ENCODE measurements around the gene HIPK4.

Gene HIPK4

DNA sequence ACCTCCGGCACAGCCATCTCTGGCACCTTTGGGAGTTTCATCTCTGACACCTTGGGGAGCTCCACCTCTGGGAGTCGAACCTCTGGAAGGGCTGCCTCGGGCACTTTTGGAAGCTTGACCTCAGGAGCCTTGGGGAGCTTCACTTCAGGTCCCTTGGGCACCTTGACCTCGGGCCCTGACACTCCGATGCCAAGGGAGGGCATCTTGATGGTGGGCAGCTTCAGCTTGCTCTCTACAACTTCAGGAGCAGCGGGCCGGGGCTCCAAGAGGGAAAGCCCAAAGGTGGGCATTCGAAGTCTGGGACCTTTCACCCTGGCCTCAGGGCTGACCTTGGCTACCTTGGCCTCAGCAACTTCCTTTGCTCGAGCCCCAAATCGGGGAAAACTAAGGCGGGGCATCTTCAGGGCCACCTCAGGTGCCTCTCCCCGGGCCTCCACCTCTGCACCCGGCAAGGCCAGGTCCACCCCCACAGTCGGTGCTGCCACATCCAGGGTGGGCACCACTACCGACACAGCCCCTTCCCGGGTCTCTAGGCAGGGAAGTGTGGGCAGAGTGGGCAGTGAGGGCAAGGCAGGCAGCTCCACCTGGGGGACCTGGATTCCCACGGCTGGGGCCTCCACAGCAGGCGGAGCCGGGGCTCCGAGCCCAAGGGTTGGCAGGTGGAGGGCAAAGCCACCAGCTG, 7.0 kb upstream of the HIPK4 start:
- no peak for TF ChIP-seq TAF1 (IDR thresholded peaks at IDR 0.05; ENCODE audit: low read depth, low read length)
- no peak for TF ChIP-seq SPI1 (IDR thresholded peaks at IDR 0.05; ENCODE audit: low read depth, low read length)
- TF ChIP-seq PAX5 (IDR thresholded peaks at IDR 0.05; ENCODE audit: insufficient read depth, low read length, severe bottlenecking): no peak
- no peak for TF ChIP-seq POLR2AphosphoS5 (IDR thresholded peaks at IDR 0.05; ENCODE audit: low read depth, low read length)
- no peak for TF ChIP-seq POLR2A (IDR thresholded peaks at IDR 0.05; ENCODE audit: low read depth, low read length)
- TF ChIP-seq POU2F2 (IDR thresholded peaks at IDR 0.05; ENCODE audit: low read depth, low read length): no peak
- no peak for FAIRE-seq
- DNase-seq (ENCODE audit: insufficient read length, low spot score): no peak

DNA sequence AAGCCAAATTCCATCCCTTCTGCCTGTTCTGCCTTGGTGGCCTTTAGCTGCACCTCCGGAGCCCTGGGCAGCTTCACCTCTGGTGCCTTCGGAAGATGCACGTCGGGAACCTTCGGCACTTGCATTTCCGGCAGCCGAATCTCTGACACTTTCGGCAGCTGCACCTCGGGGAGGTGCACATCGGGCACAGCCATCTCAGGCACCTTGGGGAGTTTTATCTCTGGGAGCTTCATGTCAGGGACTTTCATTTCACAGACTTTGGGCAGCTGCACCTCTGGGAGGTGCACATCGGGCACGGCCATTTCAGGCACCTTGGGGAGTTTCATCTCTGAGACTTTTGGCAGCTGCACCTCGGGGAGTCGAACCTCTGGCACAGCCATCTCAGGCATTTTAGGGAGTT, 6.0 kb upstream of the HIPK4 start:
- DNase-seq (ENCODE audit: insufficient read length, low spot score) (no peak), FAIRE-seq (no peak)
- TF ChIP-seq POU2F2 (IDR thresholded peaks at IDR 0.05; ENCODE audit: low read depth, low read length) (no peak), SPI1 (IDR thresholded peaks at IDR 0.05; ENCODE audit: low read depth, low read length) (no peak), PAX5 (IDR thresholded peaks at IDR 0.05; ENCODE audit: insufficient read depth, low read length, severe bottlenecking) (no peak), POLR2A (IDR thresholded peaks at IDR 0.05; ENCODE audit: low read depth, low read length) (no peak), POLR2AphosphoS5 (IDR thresholded peaks at IDR 0.05; ENCODE audit: low read depth, low read length) (no peak), TAF1 (IDR thresholded peaks at IDR 0.05; ENCODE audit: low read depth, low read length) (no peak)

DNA sequence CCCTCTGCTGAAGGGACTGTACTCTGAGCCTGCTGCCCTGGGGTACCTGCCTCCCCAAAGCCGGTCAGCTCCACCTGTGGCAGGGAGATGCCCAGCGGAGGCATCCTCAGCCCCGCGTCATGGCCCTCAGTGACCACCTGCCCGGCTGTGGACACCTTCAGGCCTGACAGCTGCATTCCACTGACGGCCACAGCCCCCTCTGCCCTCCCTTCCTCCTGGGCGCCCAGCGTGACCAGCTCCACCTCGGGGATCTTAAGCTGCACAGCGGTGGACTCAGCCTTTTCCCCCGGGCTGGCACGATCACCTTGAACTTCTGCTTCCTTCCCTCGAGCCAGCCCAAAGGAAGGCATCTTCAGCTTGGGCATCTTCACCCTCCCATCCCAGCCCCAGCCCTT, 4.8 kb upstream of the HIPK4 start:
- no peak for DNase-seq (ENCODE audit: insufficient read length, low spot score)
- TF ChIP-seq SPI1 (IDR thresholded peaks at IDR 0.05; ENCODE audit: low read depth, low read length) (no peak), POLR2A (IDR thresholded peaks at IDR 0.05; ENCODE audit: low read depth, low read length) (no peak), PAX5 (IDR thresholded peaks at IDR 0.05; ENCODE audit: insufficient read depth, low read length, severe bottlenecking) (no peak), POU2F2 (IDR thresholded peaks at IDR 0.05; ENCODE audit: low read depth, low read length) (no peak), POLR2AphosphoS5 (IDR thresholded peaks at IDR 0.05; ENCODE audit: low read depth, low read length) (no peak), TAF1 (IDR thresholded peaks at IDR 0.05; ENCODE audit: low read depth, low read length) (no peak)
- FAIRE-seq: no peak

DNA sequence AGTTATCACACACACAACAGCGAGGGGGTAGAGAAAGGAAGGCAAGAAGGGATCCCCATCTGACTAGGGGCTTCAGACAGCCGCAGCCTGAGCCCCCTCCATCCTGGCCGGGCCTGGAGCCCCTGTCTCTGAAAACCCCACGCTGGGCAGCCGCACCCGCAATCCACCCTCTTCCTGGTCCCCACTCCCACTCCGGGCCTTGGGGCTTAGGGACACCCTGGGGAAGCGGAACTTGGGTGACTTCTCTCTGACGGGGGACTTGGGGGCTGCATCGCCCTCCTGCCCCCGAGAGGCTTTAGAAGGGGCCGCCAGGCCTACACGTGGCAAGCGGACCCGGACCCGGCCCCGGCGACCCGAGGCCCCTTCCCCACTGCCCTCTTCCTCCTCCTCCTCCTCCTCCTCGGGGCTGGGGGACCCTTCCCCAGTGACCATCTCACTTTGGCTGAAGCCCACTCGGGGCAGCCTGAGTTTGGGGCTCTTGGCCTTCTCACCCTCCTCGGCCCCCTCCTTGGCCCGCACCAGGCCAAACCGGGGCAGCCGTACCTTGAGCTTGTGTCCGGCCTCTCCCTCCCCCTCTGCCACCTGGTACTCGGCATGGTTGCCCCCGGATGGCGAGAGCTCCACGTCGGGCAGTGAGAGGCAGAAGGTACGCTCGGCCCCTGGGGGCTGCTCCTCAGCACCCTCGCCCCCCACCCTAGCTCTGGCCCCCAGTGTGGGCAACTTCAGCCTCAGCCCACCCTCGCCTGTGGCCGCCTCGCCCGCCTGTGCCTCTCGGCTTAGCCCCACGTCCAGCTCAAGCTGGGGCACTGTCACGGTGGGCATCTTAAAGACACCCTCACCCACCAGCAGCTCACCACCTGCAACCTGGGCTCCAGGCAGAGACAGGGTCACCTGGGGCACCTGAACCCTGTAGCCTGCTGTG, 4.2 kb upstream of the HIPK4 start:
- TF ChIP-seq TAF1 (IDR thresholded peaks at IDR 0.05; ENCODE audit: low read depth, low read length) (no peak), SPI1 (IDR thresholded peaks at IDR 0.05; ENCODE audit: low read depth, low read length) (no peak), POU2F2 (IDR thresholded peaks at IDR 0.05; ENCODE audit: low read depth, low read length) (no peak), PAX5 (IDR thresholded peaks at IDR 0.05; ENCODE audit: insufficient read depth, low read length, severe bottlenecking) (no peak), POLR2A (IDR thresholded peaks at IDR 0.05; ENCODE audit: low read depth, low read length) (no peak), POLR2AphosphoS5 (IDR thresholded peaks at IDR 0.05; ENCODE audit: low read depth, low read length) (no peak)
- DNase-seq (ENCODE audit: insufficient read length, low spot score) (no peak), FAIRE-seq (no peak)

DNA sequence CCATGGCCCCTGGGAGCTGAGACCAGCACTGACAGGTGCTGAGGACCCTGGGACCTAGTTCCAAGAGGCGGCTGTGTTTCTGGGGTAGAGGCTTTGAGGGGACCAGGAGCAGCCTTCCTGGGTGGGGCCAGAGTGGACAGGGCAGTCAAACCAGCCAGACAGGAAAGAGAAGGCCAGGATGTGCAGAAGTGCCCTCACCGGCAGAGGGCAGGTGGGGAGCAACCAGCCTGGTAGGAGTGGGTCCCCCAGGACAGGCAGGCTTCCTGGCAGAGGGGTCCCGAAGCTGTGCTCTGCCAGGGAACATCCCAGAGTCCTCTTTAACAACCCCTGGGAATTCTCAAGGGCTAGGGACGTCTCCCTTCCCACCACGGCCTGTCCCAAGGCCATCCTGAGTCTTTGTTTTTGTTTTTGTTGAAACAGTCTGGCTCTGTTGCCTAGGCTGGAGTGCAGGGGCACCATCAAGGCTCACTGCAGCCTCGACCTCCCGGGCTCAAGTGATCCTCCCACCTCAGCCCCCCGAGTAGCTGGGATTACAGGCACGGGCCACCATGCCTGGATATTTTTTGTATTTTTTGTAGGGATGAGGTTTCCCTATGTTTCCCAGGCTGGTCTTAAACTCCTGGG, 3.0 kb upstream of the HIPK4 start:
- no peak for TF ChIP-seq PAX5 (IDR thresholded peaks at IDR 0.05; ENCODE audit: insufficient read depth, low read length, severe bottlenecking)
- no peak for TF ChIP-seq POLR2A (IDR thresholded peaks at IDR 0.05; ENCODE audit: low read depth, low read length)
- no peak for TF ChIP-seq SPI1 (IDR thresholded peaks at IDR 0.05; ENCODE audit: low read depth, low read length)
- no peak for TF ChIP-seq POU2F2 (IDR thresholded peaks at IDR 0.05; ENCODE audit: low read depth, low read length)
- TF ChIP-seq TAF1 (IDR thresholded peaks at IDR 0.05; ENCODE audit: low read depth, low read length): no peak
- no peak for TF ChIP-seq POLR2AphosphoS5 (IDR thresholded peaks at IDR 0.05; ENCODE audit: low read depth, low read length)

DNA sequence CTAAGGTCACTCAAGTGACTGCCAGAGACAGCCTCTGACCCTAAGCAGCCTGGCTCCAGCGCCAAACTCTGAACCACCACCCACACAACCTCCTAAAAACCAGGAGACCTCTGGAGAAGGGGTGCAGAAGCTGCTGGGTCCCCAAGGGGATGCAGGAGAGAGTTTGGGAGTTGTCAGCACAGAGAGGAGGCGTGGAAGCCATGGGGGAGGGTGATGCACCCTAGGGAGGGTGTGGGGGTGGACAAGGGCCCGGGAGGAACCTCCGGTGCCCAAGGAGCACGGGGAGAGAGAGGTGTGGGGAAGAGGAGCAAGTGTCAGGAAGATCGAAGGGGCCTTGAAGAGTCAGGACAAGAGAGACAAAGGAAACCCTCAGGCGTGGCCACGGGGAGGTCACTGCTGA, 2.1 kb upstream of the HIPK4 start:
- FAIRE-seq: no peak
- no peak for DNase-seq (ENCODE audit: insufficient read length, low spot score)
- TF ChIP-seq TAF1 (IDR thresholded peaks at IDR 0.05; ENCODE audit: low read depth, low read length): no peak
- no peak for TF ChIP-seq PAX5 (IDR thresholded peaks at IDR 0.05; ENCODE audit: insufficient read depth, low read length, severe bottlenecking)
- no peak for TF ChIP-seq SPI1 (IDR thresholded peaks at IDR 0.05; ENCODE audit: low read depth, low read length)
- TF ChIP-seq POLR2AphosphoS5 (IDR thresholded peaks at IDR 0.05; ENCODE audit: low read depth, low read length): no peak
- no peak for TF ChIP-seq POLR2A (IDR thresholded peaks at IDR 0.05; ENCODE audit: low read depth, low read length)
- no peak for TF ChIP-seq POU2F2 (IDR thresholded peaks at IDR 0.05; ENCODE audit: low read depth, low read length)

More for the DNA sequence above, 3.0 kb upstream of the HIPK4 start:
- no peak for FAIRE-seq
- no peak for DNase-seq (ENCODE audit: insufficient read length, low spot score)

DNA sequence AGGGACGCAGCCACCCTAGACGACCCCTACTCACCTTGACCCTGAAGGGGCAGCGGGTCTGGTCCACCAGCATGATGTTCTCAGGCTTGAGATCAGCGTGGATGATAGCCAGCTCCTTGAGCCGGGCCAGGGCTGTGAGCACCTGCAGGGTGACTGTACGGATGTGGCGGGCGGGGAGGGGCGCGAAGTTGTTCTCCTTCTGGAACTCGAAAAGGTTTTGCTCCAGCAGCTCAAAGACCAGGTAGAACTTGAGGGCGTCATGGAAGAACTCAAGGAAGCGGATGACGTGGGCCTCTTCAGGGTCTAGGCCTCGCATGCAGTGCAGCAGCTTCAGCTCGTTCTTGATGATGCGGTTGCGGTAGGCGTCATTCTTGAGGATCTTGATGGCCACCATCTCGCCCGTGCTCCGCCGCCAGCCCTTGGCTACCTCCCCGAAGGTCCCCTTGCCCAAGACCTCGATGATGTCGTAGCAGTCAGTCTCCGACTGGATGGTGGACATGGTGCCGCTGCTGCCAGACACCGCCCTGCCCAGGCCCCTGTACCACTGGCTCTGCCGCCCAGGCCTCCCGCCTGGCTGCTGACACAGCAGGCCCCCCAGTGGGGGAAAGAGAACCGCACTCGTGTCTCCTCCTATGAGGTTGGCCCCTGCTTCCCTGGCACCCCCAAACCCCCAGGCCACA, 437 bp downstream of the HIPK4 start:
- FAIRE-seq (no peak), DNase-seq (ENCODE audit: insufficient read length, low spot score) (no peak)
- TF ChIP-seq POLR2AphosphoS5 (IDR thresholded peaks at IDR 0.05; ENCODE audit: low read depth, low read length): no peak
- TF ChIP-seq POLR2A (IDR thresholded peaks at IDR 0.05; ENCODE audit: low read depth, low read length): no peak
- no peak for TF ChIP-seq TAF1 (IDR thresholded peaks at IDR 0.05; ENCODE audit: low read depth, low read length)
- no peak for TF ChIP-seq POU2F2 (IDR thresholded peaks at IDR 0.05; ENCODE audit: low read depth, low read length)
- no peak for TF ChIP-seq PAX5 (IDR thresholded peaks at IDR 0.05; ENCODE audit: insufficient read depth, low read length, severe bottlenecking)
- TF ChIP-seq SPI1 (IDR thresholded peaks at IDR 0.05; ENCODE audit: low read depth, low read length): no peak

DNA sequence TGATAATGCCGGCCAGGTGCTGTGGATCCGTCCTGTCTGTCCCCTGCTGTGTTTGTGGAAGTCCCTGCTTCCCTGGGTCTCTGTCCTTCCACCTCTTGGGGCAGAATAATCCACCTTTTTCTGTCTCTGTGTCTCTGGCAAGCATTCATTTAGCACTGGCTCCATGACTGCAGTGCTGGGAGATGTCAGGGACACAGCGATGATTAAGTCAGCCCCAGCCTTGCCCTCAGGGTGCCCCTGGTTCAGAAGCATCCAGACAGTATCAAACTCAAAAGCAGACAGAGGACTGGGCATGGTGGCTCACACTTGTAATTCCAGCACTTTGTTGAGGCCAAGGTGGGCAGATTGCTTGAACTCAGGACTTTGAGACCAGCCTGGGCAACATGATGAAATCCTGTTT, 1.5 kb downstream of the HIPK4 start:
- TF ChIP-seq SPI1 (IDR thresholded peaks at IDR 0.05; ENCODE audit: low read depth, low read length): no peak
- no peak for TF ChIP-seq POU2F2 (IDR thresholded peaks at IDR 0.05; ENCODE audit: low read depth, low read length)
- no peak for TF ChIP-seq PAX5 (IDR thresholded peaks at IDR 0.05; ENCODE audit: insufficient read depth, low read length, severe bottlenecking)
- TF ChIP-seq TAF1 (IDR thresholded peaks at IDR 0.05; ENCODE audit: low read depth, low read length): no peak
- no peak for TF ChIP-seq POLR2AphosphoS5 (IDR thresholded peaks at IDR 0.05; ENCODE audit: low read depth, low read length)
- no peak for TF ChIP-seq POLR2A (IDR thresholded peaks at IDR 0.05; ENCODE audit: low read depth, low read length)
- DNase-seq (ENCODE audit: insufficient read length, low spot score): no peak
- no peak for FAIRE-seq

Measured in GM12891 (cell line).